ENCODE results near the gene ZC3H8.
"Not testable (repeated sequence)": the region's sequence is repeated elsewhere in the genome, so short reads cannot be mapped to it uniquely, and the experiment has no call there.

ZC3H8 gene

GRCh38 chr2:112217854-112218253 is 37.0 kb downstream of the ZC3H8 start:
- DNase-seq (ENCODE audit: extremely low read depth, insufficient read length) = no peak
- peaks cover 8% of the 10 kb centered on the region for H3K36me3 ChIP-seq (ENCODE audit: control insufficient read depth, insufficient read depth, low read length)
- TF ChIP-seq CTCF (IDR thresholded peaks at IDR 0.05; ENCODE audit: insufficient read depth, low read length, poor library complexity, severe bottlenecking) = no peak
- no peaks in the 10 kb centered on the region for H3K27me3 ChIP-seq (replicated peaks; ENCODE audit: control insufficient read depth, insufficient read depth, low read length)
- no peak overlapping the region for H3K4me3 ChIP-seq (replicated peaks; ENCODE audit: low read depth, low read length)

DNA sequence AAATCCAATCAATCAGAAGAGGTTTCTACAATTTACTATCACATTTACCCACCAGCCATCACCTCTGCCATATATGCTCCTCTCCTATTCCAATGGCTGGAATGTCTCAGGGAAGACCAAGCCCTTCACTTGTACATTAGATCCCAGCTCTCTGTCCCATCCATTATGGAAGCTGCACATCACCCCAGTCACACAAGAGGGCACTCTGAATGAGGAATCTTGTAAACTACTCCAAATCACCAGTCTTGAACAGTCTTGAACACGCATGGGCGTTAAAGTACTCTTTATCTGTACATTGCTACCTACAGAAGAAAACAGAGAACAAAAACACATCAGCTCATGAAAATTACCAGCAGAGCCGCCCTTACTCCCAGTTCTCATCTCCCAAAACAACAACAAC is 38.7 kb downstream of the ZC3H8 start:
- H3K4me3 ChIP-seq (replicated peaks; ENCODE audit: low read depth, low read length) = no peak overlapping the region
- no peak for DNase-seq (ENCODE audit: extremely low read depth, insufficient read length)
- peaks cover 5% of the 10 kb centered on the region for H3K36me3 ChIP-seq (ENCODE audit: control insufficient read depth, insufficient read depth, low read length)
- TF ChIP-seq CTCF (IDR thresholded peaks at IDR 0.05; ENCODE audit: insufficient read depth, low read length, poor library complexity, severe bottlenecking) = no peak
- no peaks in the 10 kb centered on the region for H3K27me3 ChIP-seq (replicated peaks; ENCODE audit: control insufficient read depth, insufficient read depth, low read length)

DNA sequence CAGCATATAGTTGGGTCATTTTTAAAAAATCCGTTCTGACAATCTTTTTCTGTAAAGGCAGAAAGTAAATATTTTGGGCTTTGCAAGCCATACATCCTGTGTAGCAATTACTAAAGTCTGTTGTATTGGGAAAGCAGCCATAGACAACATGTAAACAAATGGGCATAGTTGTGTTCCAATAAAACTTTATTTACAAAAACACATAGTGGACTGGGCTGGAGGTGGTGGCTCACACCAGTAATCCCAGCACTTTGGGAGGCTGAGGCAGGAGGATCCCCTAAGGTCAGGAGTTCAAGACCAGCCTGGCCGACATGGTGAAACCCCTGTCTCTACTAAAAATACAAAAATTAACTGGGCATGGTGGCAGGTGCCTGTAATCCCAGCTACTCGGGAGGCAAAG is 46.9 kb downstream of the ZC3H8 start:
- not testable (repeated sequence) for H3K36me3 ChIP-seq (ENCODE audit: control insufficient read depth, insufficient read depth, low read length); DNase-seq (ENCODE audit: extremely low read depth, insufficient read length); H3K27me3 ChIP-seq (replicated peaks; ENCODE audit: control insufficient read depth, insufficient read depth, low read length); H3K4me3 ChIP-seq (replicated peaks; ENCODE audit: low read depth, low read length)

- TF ChIP-seq CTCF (IDR thresholded peaks at IDR 0.05; ENCODE audit: insufficient read depth, low read length, poor library complexity, severe bottlenecking) = no peak
- no peaks in the 10 kb centered on the region for H3K36me3 ChIP-seq (ENCODE audit: control insufficient read depth, insufficient read depth, low read length)
- no peak for DNase-seq (ENCODE audit: extremely low read depth, insufficient read length)
Observed at GRCh38 chr2:112204411-112204810, 50.4 kb downstream of the ZC3H8 start.

DNA sequence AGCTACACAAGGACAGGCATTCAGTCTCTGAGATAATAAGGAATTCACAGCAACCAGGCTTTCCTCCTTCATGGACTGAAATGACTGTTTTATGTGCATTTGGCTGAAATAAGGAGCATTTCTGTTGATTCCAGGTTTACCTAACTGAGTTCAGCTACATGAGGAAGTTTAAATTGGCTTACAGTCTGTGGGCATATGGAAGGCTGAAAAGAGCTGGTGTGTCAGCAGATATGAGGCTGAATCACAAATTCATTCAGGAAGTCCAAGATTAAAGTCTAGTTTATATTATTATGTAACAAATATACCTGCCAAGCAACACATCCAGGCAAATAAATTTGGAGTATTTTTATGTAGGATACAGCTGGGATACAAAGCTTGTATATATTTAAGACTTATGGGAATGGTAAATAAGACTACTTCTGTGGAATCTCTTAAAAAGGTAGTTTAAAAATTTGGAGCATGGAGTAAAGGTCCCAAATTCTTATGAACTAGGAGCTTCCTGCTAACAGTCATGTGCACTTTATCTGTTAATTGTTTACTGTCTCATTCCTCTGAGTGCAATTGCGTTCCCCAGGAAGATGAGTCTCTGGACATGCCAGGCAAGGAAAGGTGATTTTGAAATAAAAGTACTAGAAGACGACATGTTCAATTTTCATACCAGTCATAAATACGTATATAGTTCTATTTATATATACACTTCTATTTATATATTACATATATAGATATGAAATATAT is 53.0 kb downstream of the ZC3H8 start:
- no peaks in the 10 kb centered on the region for H3K27me3 ChIP-seq (replicated peaks; ENCODE audit: control insufficient read depth, insufficient read depth, low read length)
- TF ChIP-seq CTCF (IDR thresholded peaks at IDR 0.05; ENCODE audit: insufficient read depth, low read length, poor library complexity, severe bottlenecking) = no peak
- no peak overlapping the region for H3K4me3 ChIP-seq (replicated peaks; ENCODE audit: low read depth, low read length)
- DNase-seq (ENCODE audit: extremely low read depth, insufficient read length) = no peak
- H3K36me3 ChIP-seq (ENCODE audit: control insufficient read depth, insufficient read depth, low read length) = no peaks in the 10 kb centered on the region

More at GRCh38 chr2:112204411-112204810, 50.4 kb downstream of the ZC3H8 start:
- no peak overlapping the region for H3K4me3 ChIP-seq (replicated peaks; ENCODE audit: low read depth, low read length)
- no peaks in the 10 kb centered on the region for H3K27me3 ChIP-seq (replicated peaks; ENCODE audit: control insufficient read depth, insufficient read depth, low read length)

DNA sequence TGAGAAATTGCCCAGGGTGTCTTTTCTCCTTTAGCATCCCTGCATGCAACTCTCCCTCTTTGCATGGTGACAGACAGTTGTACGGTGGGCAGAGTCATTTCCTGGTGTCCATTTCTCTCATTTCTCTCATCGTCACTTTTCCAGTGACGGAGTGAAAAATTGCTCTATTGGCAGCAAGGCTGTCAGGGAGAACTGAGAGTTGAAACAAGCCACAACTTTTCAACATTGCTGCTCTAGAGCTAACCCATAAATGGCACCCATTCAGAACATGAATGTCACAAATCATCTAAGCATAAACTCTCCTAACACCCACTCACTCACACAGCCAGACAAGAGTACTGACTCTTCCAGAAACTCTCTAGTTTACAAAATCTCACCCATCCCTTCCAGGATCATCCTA is 55.7 kb downstream of the ZC3H8 start:
- no peak for DNase-seq (ENCODE audit: extremely low read depth, insufficient read length)
- H3K4me3 ChIP-seq (replicated peaks; ENCODE audit: low read depth, low read length) = no peak overlapping the region
- TF ChIP-seq CTCF (IDR thresholded peaks at IDR 0.05; ENCODE audit: insufficient read depth, low read length, poor library complexity, severe bottlenecking) = no peak
- no peaks in the 10 kb centered on the region for H3K27me3 ChIP-seq (replicated peaks; ENCODE audit: control insufficient read depth, insufficient read depth, low read length)
- H3K36me3 ChIP-seq (ENCODE audit: control insufficient read depth, insufficient read depth, low read length) = no peaks in the 10 kb centered on the region

All from GM06990 (cell line).